Uterus (tissue), 2 donors: ENCODE data around the gene TPPP.
"Not testable (repeated sequence)": the region's sequence is repeated elsewhere in the genome, so short reads cannot be mapped to it uniquely, and the experiment has no call there.

Experiments used
- CTCF ChIP-seq, 4 experiments: fragments of 200-600 bp in 2 of 4; fragments of 450-650 bp in 2 of 4; sonication (generic) in 2 of 4; IDR thresholded peaks; one replicate each; pipeline ENCODE4 v1.5.1; 2016 to 2019; ENCODE audit warnings: antibody characterized with exemption in 4 of 4, mild to moderate bottlenecking in 2 of 4, moderate library complexity in 1 of 4
- POLR2A ChIP-seq, 2 donors: fragments of 450-650 bp; IDR thresholded peaks; one replicate each; pipeline ENCODE4 v1.6.1; 2016; ENCODE audit warnings: antibody characterized with exemption in 2 of 2, mild to moderate bottlenecking in 1 of 2, moderate library complexity in 1 of 2

GRCh38 chr5:715636-716035 lies 22.5 kb upstream of the TPPP start:
- not testable (repeated sequence) for TF ChIP-seq CTCF, POLR2A (IDR thresholded peaks at IDR 0.05)
